PFSK-1 (cell line): ENCODE measurements around the gene ADD1.

ENCODE experiments used
- FOXP2 ChIP-seq: optimal IDR thresholded peaks from 2 replicates; pipeline ENCODE3; 2011; ENCODE audit warnings: borderline replicate concordance, control low read depth, inconsistent platforms; ENCODE audit not compliant: insufficient read depth; ENCODE audit errors: extremely low read length, extremely low read depth
- POLR2AphosphoS5 ChIP-seq: IDR thresholded peaks from 2 replicates; pipeline ENCODE4 v1.6.1; 2012; ENCODE audit warnings: low read depth, mild to moderate bottlenecking, control low read depth, low read length, moderate library complexity
- REST ChIP-seq, 2 experiments: IDR thresholded peaks; 2 replicates each; pipeline versions ENCODE4 v1.6.1 to v1.8.0; 2011 to 2012; ENCODE audit warnings: low read depth in 2 of 2, low read length in 2 of 2, control low read depth in 1 of 2, inconsistent platforms in 1 of 2, mild to moderate bottlenecking in 1 of 2, moderate library complexity in 1 of 2; ENCODE audit not compliant: insufficient read depth in 1 of 2
- SIN3A ChIP-seq: IDR thresholded peaks from 2 replicates; pipeline ENCODE4 v1.6.1; 2012; ENCODE audit warnings: mild to moderate bottlenecking, low read length, moderate library complexity, borderline replicate concordance; ENCODE audit not compliant: insufficient read depth
- TAF1 ChIP-seq: IDR thresholded peaks from 2 replicates; pipeline ENCODE4 v1.6.1; 2012; ENCODE audit warnings: low read length, control low read depth, borderline replicate concordance; ENCODE audit not compliant: insufficient read depth

Gene ADD1

GRCh38 chr4:2961421-2961810 is 117.8 kb downstream of the ADD1 start:
- TF ChIP-seq POLR2AphosphoS5: no peak
- no peak for TF ChIP-seq FOXP2
- no peak for TF ChIP-seq REST (IDR thresholded peaks at IDR 0.05; ENCODE audit: insufficient read depth in 1 of 2, low read depth in 2 of 2, low read length in 2 of 2)
- no peak for TF ChIP-seq SIN3A
- no peak for TF ChIP-seq TAF1

- TF ChIP-seq TAF1 (no peak), SIN3A (no peak), POLR2AphosphoS5 (no peak), REST (IDR thresholded peaks at IDR 0.05; ENCODE audit: insufficient read depth in 1 of 2, low read depth in 2 of 2, low read length in 2 of 2) (no peak), FOXP2 (no peak)
Measured at GRCh38 chr4:2961811-2962441, 118.3 kb downstream of the ADD1 start.

GRCh38 chr4:2962614-2963174 is 119.0 kb downstream of the ADD1 start:
- TF ChIP-seq FOXP2: no peak
- TF ChIP-seq SIN3A: no peak
- no peak for TF ChIP-seq REST (IDR thresholded peaks at IDR 0.05; ENCODE audit: insufficient read depth in 1 of 2, low read depth in 2 of 2, low read length in 2 of 2)
- no peak for TF ChIP-seq TAF1
- TF ChIP-seq POLR2AphosphoS5: no peak

GRCh38 chr4:2963175-2963965 is 119.7 kb downstream of the ADD1 start, which contains the start of the genes GRK4 and NOP14:
TSS of gene GRK4 (plus strand) at chr4:2963571. CDS start at chr4:2964071, 500 bp downstream.
TSS of gene NOP14 (minus strand) at chr4:2963406. CDS start at chr4:2963319, 87 bp downstream.
- TF ChIP-seq POLR2AphosphoS5: peak; percentile 87
- peak; percentile 98; the same call in 1 of the 2 replicates for TF ChIP-seq SIN3A
- TF ChIP-seq FOXP2: peak; percentile 100
- TF ChIP-seq REST (IDR thresholded peaks at IDR 0.05; ENCODE audit: insufficient read depth in 1 of 2, low read depth in 2 of 2, low read length in 2 of 2): peak in 1 of 2 experiments; percentile 37; a peak in 1 of 4 replicates
- TF ChIP-seq TAF1: peak; percentile 85; the same call in 1 of the 2 replicates
